ENCODE results near the gene TNFSF12.
"Not testable (repeated sequence)": the region's sequence is repeated elsewhere in the genome, so short reads cannot be mapped to it uniquely, and the experiment has no call there.

Gene TNFSF12

GRCh38 chr17:7588553-7589203 lies 39.8 kb downstream of the TNFSF12 start:
- no peak for DNase-seq

GRCh38 chr17:7589204-7589868 lies 40.5 kb downstream of the TNFSF12 start:
- peak; percentile 65 to 73 for DNase-seq

- DNase-seq, result no peak
Measured at GRCh38 chr17:7589891-7590691, 41.2 kb downstream of the TNFSF12 start, which contains the start of gene SOX15. TSS of gene SOX15 (minus strand) at chr17:7590094. CDS start at chr17:7589676, 418 bp downstream.

- DNase-seq, result no peak
Measured at GRCh38 chr17:7590743-7591142, 41.9 kb downstream of the TNFSF12 start.

GRCh38 chr17:7591596-7591995 lies 42.7 kb downstream of the TNFSF12 start:
- DNase-seq, result no peak

- no peak for DNase-seq
Measured at GRCh38 chr17:7592422-7593021, 43.7 kb downstream of the TNFSF12 start.

GRCh38 chr17:7593296-7593695 lies 44.4 kb downstream of the TNFSF12 start:
- no peak for DNase-seq

- DNase-seq, result not testable (repeated sequence)
Measured at GRCh38 chr17:7597561-7597960, 48.7 kb downstream of the TNFSF12 start.

- DNase-seq, result no peak
Measured at GRCh38 chr17:7606280-7606679, 57.4 kb downstream of the TNFSF12 start.

All from stimulated activated CD4-positive, alpha-beta T cell treated with anti-CD3 and anti-CD28 coated beads, Interleukin-2, amount 100 ng/mL, for 24 hours (primary cell).